Measurements from ENCODE around the gene RPL26. TPM values are rescaled to one million over a fixed set of nuclear protein-coding genes. Genes with fewer than 3 reads are reported as not detected.
"Not testable (repeated sequence)": the region's sequence is repeated elsewhere in the genome, so short reads cannot be mapped to it uniquely, and the experiment has no call there.

Gene RPL26
- total RNA-seq, 6 experiments from 2014 or later, result 467 to 1,753 (median 509) TPM

- DNase-seq (no peak), ATAC-seq (no peak)
- H3K27ac ChIP-seq, result no peak within 1 kb of the TSS
- H3K4me3 ChIP-seq, result no peak within 1 kb of the TSS
- H3K4me1 ChIP-seq, result no peaks in the 10 kb centered on the region
- H3K36me3 ChIP-seq, result no peaks in the 10 kb centered on the region
- TF ChIP-seq POLR2A (IDR thresholded peaks at IDR 0.05) (no peak), CTCF (IDR thresholded peaks at IDR 0.05) (no peak)
- H3K9me3 ChIP-seq, result no peaks in the 10 kb centered on the region
- WGBS (ENCODE audit: insufficient coverage, low coverage, low lambda C conversion rate, missing lambda C conversion rate), result 65% methylated on average over 7 of the region's 13 CpGs
- H3K27me3 ChIP-seq, result no peaks in the 10 kb centered on the region
- intact Hi-C loops (cut with DNase I), result loop anchor here in 1 of 2 donors (10.0 kb wide), 1 partner anchor 357 kb away; the partner anchor contains the start of gene SPDYE4
These were observed 14.6 kb upstream of the RPL26 start, which contains the start of gene RNF222 for GRCh38 chr17:8397636-8398035. RNF222 (minus strand) TSS chr17:8397827; CDS start chr17:8393461, 4,366 bp downstream.

DNA sequence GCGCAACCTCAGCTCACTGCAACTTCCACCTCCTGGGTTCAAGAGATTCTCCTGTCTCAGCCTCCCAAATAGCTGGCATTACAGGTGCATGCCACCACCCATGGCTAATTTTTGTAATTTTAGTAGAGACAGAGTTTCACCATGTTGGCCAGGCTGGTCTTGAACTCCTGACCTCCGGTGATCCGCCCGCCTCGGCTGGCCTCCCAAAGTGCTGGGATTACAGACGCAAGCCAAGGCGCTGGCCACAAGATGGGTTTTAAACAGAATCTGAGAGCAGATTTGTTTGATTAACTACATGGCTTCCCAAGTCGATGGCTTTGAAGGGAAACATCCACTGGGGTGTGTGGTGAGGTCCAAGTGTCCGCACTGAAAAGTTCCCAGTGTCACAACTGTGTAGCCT is 11.5 kb upstream of the RPL26 start:
- H3K27me3 ChIP-seq, H3K9me3 ChIP-seq, ATAC-seq, H3K36me3 ChIP-seq, H3K4me1 ChIP-seq, H3K27ac ChIP-seq, H3K4me3 ChIP-seq, DNase-seq: not testable (repeated sequence)
- intact Hi-C loops (cut with DNase I), result loop anchor here in 1 of 2 donors (10.0 kb wide), 1 partner anchor 360 kb away; the partner anchor contains the start of gene SPDYE4
- WGBS (ENCODE audit: insufficient coverage, low coverage, low lambda C conversion rate, missing lambda C conversion rate), result 62% methylated on average over 5 of the region's 9 CpGs

- Histone ChIP-seq H3K4me3 (no peak overlapping the region), H3K36me3 (no peaks in the 10 kb centered on the region), H3K27ac (no peak overlapping the region), H3K4me1 (no peaks in the 10 kb centered on the region), H3K27me3 (no peaks in the 10 kb centered on the region), H3K9me3 (no peaks in the 10 kb centered on the region)
- 42% methylated on average over 7 of the region's 8 CpGs for WGBS (ENCODE audit: insufficient coverage, low coverage, low lambda C conversion rate, missing lambda C conversion rate)
- intact Hi-C loops (cut with DNase I), result loop anchor here in 1 of 2 donors (10.0 kb wide), 1 partner anchor 361 kb away; the partner anchor contains the start of gene SPDYE4
- ATAC-seq (peak; percentile 35 to 58 (median 44)), DNase-seq (no peak)
- TF ChIP-seq POLR2A (IDR thresholded peaks at IDR 0.05) (no peak), CTCF (IDR thresholded peaks at IDR 0.05) (no peak)
These were observed 10.7 kb upstream of the RPL26 start for GRCh38 chr17:8393470-8394231.

GRCh38 chr17:8392674-8393469 is 9.9 kb upstream of the RPL26 start:
- Histone ChIP-seq H3K27me3 (no peaks in the 10 kb centered on the region), H3K4me3 (no peak overlapping the region), H3K36me3 (no peaks in the 10 kb centered on the region), H3K4me1 (no peaks in the 10 kb centered on the region), H3K27ac (no peak overlapping the region), H3K9me3 (no peaks in the 10 kb centered on the region)
- peak in 1 of 4 donors; percentile 36 for ATAC-seq
- intact Hi-C loops (cut with DNase I), result loop anchor here in 1 of 2 donors (10.0 kb wide), 1 partner anchor 362 kb away; the partner anchor contains the start of gene SPDYE4
- TF ChIP-seq POLR2A (IDR thresholded peaks at IDR 0.05) (no peak), CTCF (IDR thresholded peaks at IDR 0.05) (no peak)
- 60% methylated on average over 1 of the region's 46 CpGs for WGBS (ENCODE audit: insufficient coverage, low coverage, low lambda C conversion rate, missing lambda C conversion rate)
- no peak for DNase-seq

Measured in right lobe of liver (tissue), 6 donors.